B cell (primary cell): Measurements from ENCODE around the gene VPS33A. TPM values are rescaled to one million over a fixed set of nuclear protein-coding genes. Genes with fewer than 3 reads are reported as not detected.

Experiments used
- ATAC-seq: fragments of 200-7000 bp; cut with Tn5 transposase; one replicate; pipeline ENCODE4 v1.10.0; 2021; ENCODE audit warnings: low read depth, mild to moderate bottlenecking, moderate number of reproducible peaks, moderate library complexity
- CTCF ChIA-PET: fragments of 350-600 bp; sonication (Branson Sonifier 250); formaldehyde crosslinking; loops from one replicate; lab custom pipeline; 2021; ENCODE audit warnings: antibody characterized with exemption, inconsistent platforms; lab: Charles Lee
- POLR2A ChIA-PET: fragments of 350-600 bp; sonication (Branson Sonifier 250); formaldehyde crosslinking; loops from one replicate; lab custom pipeline; 2021; ENCODE audit warnings: antibody characterized with exemption; lab: Charles Lee
- DNase-seq: peaks from one replicate; pipeline ENCODE4 v3.0.0; 2013
- H2AFZ ChIP-seq: 2 replicates; pipeline ENCODE4 v1.6.1; 2012; ENCODE audit warnings: mild to moderate bottlenecking, low read depth, low read length; ENCODE audit not compliant: insufficient read depth, poor library complexity, severe bottlenecking
- H3K27ac ChIP-seq, 2 donors: 1 replicate in 1 of 2; 2 replicates in 1 of 2; pipeline ENCODE4 v1.5.1; 2012 to 2013; ENCODE audit warnings: low read length in 2 of 2, mild to moderate bottlenecking in 2 of 2, moderate library complexity in 1 of 2
- H3K27me3 ChIP-seq, 4 experiments: fragments of 200-600 bp in 1 of 4; sonication (generic) in 1 of 4; replicated peaks in 1 of 4; 1 replicate in 2 of 4; 2 replicates in 2 of 4; pipeline versions ENCODE4 v1.6.1 to v1.7.0; 2013 to 2016; ENCODE audit warnings: low read length in 3 of 4, mild to moderate bottlenecking in 2 of 4, mixed read lengths in 1 of 4, moderate library complexity in 1 of 4; ENCODE audit not compliant: insufficient read depth in 4 of 4, control insufficient read depth in 3 of 4; ENCODE audit errors: control extremely low read depth in 1 of 4
- H3K36me3 ChIP-seq, 2 experiments: replicated peaks in 1 of 2; 1 replicate in 1 of 2; 2 replicates in 1 of 2; pipeline versions ENCODE4 v1.6.1 to v1.7.1; 2013; ENCODE audit warnings: low read length in 1 of 2; ENCODE audit not compliant: insufficient read depth in 2 of 2, control insufficient read depth in 1 of 2; ENCODE audit errors: control extremely low read depth in 1 of 2, extremely low read depth in 1 of 2
- H3K4me1 ChIP-seq, 2 donors: fragments of 200-600 bp in 1 of 2; sonication (generic) in 1 of 2; 1 replicate in 1 of 2; 2 replicates in 1 of 2; pipeline versions ENCODE4 v1.5.1 to v1.6.1; 2013 to 2017; ENCODE audit warnings: low read length in 2 of 2; ENCODE audit not compliant: control insufficient read depth in 2 of 2, insufficient read depth in 2 of 2
- H3K4me2 ChIP-seq: replicated peaks from 2 replicates; pipeline ENCODE3; 2012; ENCODE audit warnings: mild to moderate bottlenecking, low read depth, low read length; ENCODE audit not compliant: poor library complexity, severe bottlenecking
- H3K4me3 ChIP-seq, 5 experiments: fragments of 200-600 bp in 1 of 5; sonication (generic) in 1 of 5; 1 replicate in 3 of 5; 2 replicates in 2 of 5; pipeline versions ENCODE4 v1.5.1 to v1.7.0; 2011 to 2016; ENCODE audit warnings: low read length in 4 of 5, mild to moderate bottlenecking in 4 of 5, low read depth in 2 of 5, control low read depth in 1 of 5, moderate library complexity in 1 of 5; ENCODE audit not compliant: insufficient read depth in 1 of 5; ENCODE audit errors: control extremely low read depth in 1 of 5, extremely low read depth in 1 of 5
- H3K79me2 ChIP-seq: fragments of 200-600 bp; sonication (generic); one replicate; pipeline ENCODE4 v1.6.0; 2016; ENCODE audit warnings: low read length; ENCODE audit not compliant: control insufficient read depth, insufficient read depth
- H3K9ac ChIP-seq: fragments of 200-600 bp; sonication (generic); 2 replicates; pipeline ENCODE4 v1.6.1; 2017; ENCODE audit warnings: mild to moderate bottlenecking, low read length, moderate library complexity
- H3K9me3 ChIP-seq, 3 donors: one replicate each; pipeline versions ENCODE4 v1.6.1 to v1.7.1; 2013; ENCODE audit warnings: low read length in 2 of 3; ENCODE audit not compliant: control insufficient read depth in 2 of 3, insufficient read depth in 1 of 3; ENCODE audit errors: control extremely low read depth in 1 of 3
- H4K20me1 ChIP-seq: 2 replicates; pipeline ENCODE4 v1.6.0; 2012; ENCODE audit warnings: mild to moderate bottlenecking, low read length; ENCODE audit not compliant: insufficient read depth, control insufficient read depth, poor library complexity, severe bottlenecking
- H3K27ac Mint-ChIP-seq: one replicate; pipeline ENCODE4 v1.8.0; 2021; ENCODE audit warnings: mixed read lengths
- H3K27me3 Mint-ChIP-seq: one replicate; pipeline ENCODE4 v1.8.0; 2021; ENCODE audit warnings: mixed read lengths
- H3K4me1 Mint-ChIP-seq: one replicate; pipeline ENCODE4 v1.8.0; 2021; ENCODE audit warnings: mixed read lengths
- H3K4me3 Mint-ChIP-seq: one replicate; pipeline ENCODE4 v1.8.0; 2021; ENCODE audit warnings: mixed read lengths
- H3K9me3 Mint-ChIP-seq: one replicate; pipeline ENCODE4 v1.8.0; 2022; ENCODE audit warnings: mixed read lengths; ENCODE audit not compliant: insufficient read depth
- EZH2 ChIP-seq: IDR thresholded peaks from 2 replicates; pipeline ENCODE4 v1.6.1; 2012; ENCODE audit warnings: borderline replicate concordance, low read depth, mild to moderate bottlenecking, moderate library complexity, low read length; ENCODE audit not compliant: insufficient read depth, poor library complexity, severe bottlenecking
- WGBS: methylation state at CpG from one replicate; pipeline ENCODE4 v1.1.5; 2013; ENCODE audit warnings: missing lambda C conversion rate; ENCODE audit not compliant: insufficient coverage; 5-methylcytosine and 5-hydroxymethylcytosine counted together
- intact Hi-C: fragments of 100-400 bp; cut with micrococcal nuclease; formaldehyde crosslinking; loops from one replicate; pipeline ENCODE4 v1.10.0; 2022
- polyA plus RNA-seq: library from polyadenylated mRNA; depleted of rRNA; stranded (reverse); fragments of >200 nt; gene quantifications from 2 replicates; pipeline ENCODE4 v1.2.3, GENCODE V29; 2012
- total RNA-seq, 2 donors: library from RNA; stranded (reverse); fragments of 120-200 nt in 1 of 2; gene quantifications; 1 replicate in 1 of 2; 2 replicates in 1 of 2; pipeline versions ENCODE4 v1.2.3 to v1.2.4, GENCODE V29; 2013 to 2022
- TF ChIP-seq, protein P1 (sequence below): fragments of 200-600 bp; IDR thresholded peaks from one replicate; pipeline ENCODE4 v1.8.0; 2022; ENCODE audit warnings: antibody characterized with exemption, mild to moderate bottlenecking

VPS33A gene
- total and polyA plus RNA-seq, 2 donors (not counting 1 experiment from before 2014, with no cell fraction given), result 11.1 to 34.9 TPM

DNA sequence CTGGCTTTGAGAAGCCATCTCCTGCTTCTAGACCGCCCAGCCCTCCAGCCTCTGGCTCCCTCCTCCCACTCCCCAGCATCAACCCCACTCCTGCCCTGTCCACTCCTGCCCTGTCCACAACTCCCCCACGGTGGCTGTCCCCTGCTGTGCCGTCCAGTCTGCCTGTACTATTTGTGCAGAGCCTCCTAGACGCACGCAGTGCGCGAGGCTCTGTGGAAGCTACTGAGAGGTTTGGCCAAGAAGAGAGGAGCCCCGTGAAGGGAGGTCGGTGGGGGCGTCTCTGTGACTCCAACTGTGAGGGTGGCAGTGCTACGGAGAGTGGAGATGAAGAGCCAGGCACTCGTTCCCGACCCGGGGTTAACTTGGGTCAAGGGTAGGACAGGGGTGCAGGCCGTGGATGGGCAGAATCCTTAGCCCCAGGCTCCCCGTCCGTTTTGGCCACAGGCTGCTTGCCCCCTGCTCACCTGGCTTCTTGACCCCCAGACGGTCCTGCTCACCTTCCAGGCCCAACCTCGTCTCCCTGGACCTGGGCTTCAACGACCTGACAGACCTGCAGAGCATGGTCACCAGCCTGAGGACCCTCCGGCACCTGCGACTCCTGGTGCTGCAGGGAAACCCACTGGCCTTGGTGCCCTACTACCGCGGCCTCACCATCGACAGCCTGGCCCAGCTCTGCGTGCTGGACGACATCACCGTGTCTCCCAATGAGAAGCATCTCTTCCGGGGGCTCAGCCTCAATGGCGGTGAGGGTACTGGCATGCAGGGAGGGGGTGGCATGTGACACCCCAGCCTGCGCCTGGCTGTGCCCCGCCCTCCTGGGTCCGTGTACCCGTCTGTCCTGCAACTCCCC, 76.4 kb downstream of the VPS33A start:
- Mint-ChIP-seq H3K27ac (no peak overlapping the region), H3K9me3 (no peaks in the 10 kb centered on the region), H3K27me3 (peaks cover 13% of the 10 kb centered on the region), H3K4me1 (peaks cover 6% of the 10 kb centered on the region), H3K4me3 (no peak overlapping the region)
- ATAC-seq (no peak), DNase-seq (no peak)
- Histone ChIP-seq H3K4me3 (no peak overlapping the region), H3K9ac (no peak overlapping the region), H3K4me2 (no peak overlapping the region), H4K20me1 (no peaks in the 10 kb centered on the region), H3K27ac (no peak overlapping the region), H3K36me3 (no peaks in the 10 kb centered on the region), H3K9me3 (peaks cover 0 to 4% (median 0%) of the 10 kb centered on the region in 3 donors), H3K4me1 (no peaks in the 10 kb centered on the region), H3K27me3 (peaks cover 0 to 4% (median 0%) of the 10 kb centered on the region in 4 experiments), H2AFZ (no peak overlapping the region), H3K79me2 (no peaks in the 10 kb centered on the region)
- intact Hi-C loops, result loop anchor here (2.0 kb wide), 1 partner anchor 67 kb away; no protein-coding TSS in a partner anchor
- 95% methylated on average over 30 of the region's 34 CpGs for WGBS
- ChIA-PET POLR2A (no interaction called here), CTCF (interaction anchor here (0.5 to 1.9 kb wide), 9 partner anchors 9 to 718 kb away, joined by 3 to 22 read pairs (median 4); no protein-coding TSS in a partner anchor)
- no peak for TF ChIP-seq EZH2
- TF ChIP-seq, protein P1, sequence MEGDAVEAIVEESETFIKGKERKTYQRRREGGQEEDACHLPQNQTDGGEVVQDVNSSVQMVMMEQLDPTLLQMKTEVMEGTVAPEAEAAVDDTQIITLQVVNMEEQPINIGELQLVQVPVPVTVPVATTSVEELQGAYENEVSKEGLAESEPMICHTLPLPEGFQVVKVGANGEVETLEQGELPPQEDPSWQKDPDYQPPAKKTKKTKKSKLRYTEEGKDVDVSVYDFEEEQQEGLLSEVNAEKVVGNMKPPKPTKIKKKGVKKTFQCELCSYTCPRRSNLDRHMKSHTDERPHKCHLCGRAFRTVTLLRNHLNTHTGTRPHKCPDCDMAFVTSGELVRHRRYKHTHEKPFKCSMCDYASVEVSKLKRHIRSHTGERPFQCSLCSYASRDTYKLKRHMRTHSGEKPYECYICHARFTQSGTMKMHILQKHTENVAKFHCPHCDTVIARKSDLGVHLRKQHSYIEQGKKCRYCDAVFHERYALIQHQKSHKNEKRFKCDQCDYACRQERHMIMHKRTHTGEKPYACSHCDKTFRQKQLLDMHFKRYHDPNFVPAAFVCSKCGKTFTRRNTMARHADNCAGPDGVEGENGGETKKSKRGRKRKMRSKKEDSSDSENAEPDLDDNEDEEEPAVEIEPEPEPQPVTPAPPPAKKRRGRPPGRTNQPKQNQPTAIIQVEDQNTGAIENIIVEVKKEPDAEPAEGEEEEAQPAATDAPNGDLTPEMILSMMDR, result no peak

DNA sequence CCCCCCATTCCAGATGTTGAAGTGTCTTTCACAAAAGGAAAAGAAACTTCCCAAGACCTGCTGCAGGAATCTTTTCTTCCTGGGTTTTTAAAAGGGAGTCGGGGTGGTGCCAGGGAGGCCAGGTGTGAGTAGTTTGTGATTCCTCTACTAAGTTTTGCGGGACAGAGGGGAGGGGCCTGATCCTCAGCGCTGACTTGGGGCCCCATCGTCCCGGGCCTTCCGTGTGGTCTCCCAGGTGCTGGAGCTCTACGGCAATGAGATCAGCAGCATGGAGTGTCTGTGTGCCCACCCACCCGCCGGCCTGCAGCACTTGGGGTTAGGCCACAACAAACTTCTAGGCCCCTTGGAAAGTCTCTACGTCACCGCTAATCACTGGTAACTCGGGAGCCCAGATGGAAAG, 78.8 kb downstream of the VPS33A start:
- Histone ChIP-seq H3K27ac (no peak overlapping the region), H4K20me1 (no peaks in the 10 kb centered on the region), H3K9ac (no peak overlapping the region), H3K79me2 (no peaks in the 10 kb centered on the region), H3K9me3 (peaks cover 0 to 6% (median 0%) of the 10 kb centered on the region in 3 donors), H3K4me3 (no peak overlapping the region), H3K36me3 (no peaks in the 10 kb centered on the region), H3K4me2 (no peak overlapping the region), H3K4me1 (peaks cover 15 to 21% of the 10 kb centered on the region in 2 donors), H2AFZ (no peak overlapping the region), H3K27me3 (peaks cover 0 to 7% (median 0%) of the 10 kb centered on the region in 4 experiments)
- WGBS, result 98% methylated on average over 12 of the region's 12 CpGs
- Mint-ChIP-seq H3K4me3 (no peak overlapping the region), H3K27me3 (peaks cover 6% of the 10 kb centered on the region), H3K9me3 (no peaks in the 10 kb centered on the region), H3K4me1 (peaks cover 20% of the 10 kb centered on the region), H3K27ac (no peak overlapping the region)
- no peak for TF ChIP-seq EZH2
- TF ChIP-seq, protein P1, result no peak
- intact Hi-C loops, result no loop called here
- no peak for DNase-seq
- POLR2A ChIA-PET, result interaction anchor here (0.5 kb wide), 1 partner anchor 204 kb away, joined by 5 read pairs; no protein-coding TSS in a partner anchor
- ATAC-seq, result no peak
- CTCF ChIA-PET, result no interaction called here
